ENCODE measurements around the gene DIS3L2.

GRCh38 chr2:231923951-231924888 lies 37.3 kb upstream of the DIS3L2 start:
- TF ChIP-seq POLR2AphosphoS5 (IDR thresholded peaks at IDR 0.05) (no peak), CTCF (IDR thresholded peaks at IDR 0.05) (no peak), EP300 (IDR thresholded peaks at IDR 0.05) (no peak), POLR2A (IDR thresholded peaks at IDR 0.05; ENCODE audit: low read depth) (no peak)

All from esophagus muscularis mucosa (tissue), 4 donors.